NCI-H2029 treated with DMSO at 0.1 percent for 48 hours (cell line): Measurements from ENCODE around the gene DZANK1.
"Not testable (repeated sequence)": the region's sequence is repeated elsewhere in the genome, so short reads cannot be mapped to it uniquely, and the experiment has no call there.

ENCODE experiments used
- DNase-seq: peaks from one replicate; lab custom pipeline; 2025; lab: John Stamatoyannopoulos, UW

The DZANK1 gene

GRCh38 chr20:18436847-18437246 is 30.0 kb downstream of the DZANK1 start:
- no peak for DNase-seq

DNA sequence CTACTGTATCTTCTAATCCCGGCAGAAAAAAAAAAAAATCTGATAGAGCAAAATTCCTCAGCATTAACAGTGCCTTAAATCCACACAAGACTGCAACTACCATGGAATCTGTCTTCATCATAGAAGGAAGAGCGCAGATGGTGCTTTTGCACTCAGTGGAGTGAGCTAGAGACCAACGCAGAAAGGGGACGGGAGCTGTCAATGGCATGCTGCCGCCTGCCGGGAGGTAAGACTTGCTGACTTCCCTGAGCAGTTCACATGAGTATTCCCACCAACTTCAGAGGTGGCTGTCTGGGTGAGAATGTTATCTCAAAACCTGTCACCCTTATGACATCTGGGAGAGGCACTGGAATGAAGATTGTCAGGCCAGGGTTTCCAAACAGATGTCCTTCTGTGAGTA is 35.6 kb downstream of the DZANK1 start:
- DNase-seq, result no peak

- no peak for DNase-seq
Measured at GRCh38 chr20:18430172-18430826, 36.5 kb downstream of the DZANK1 start.

DNA sequence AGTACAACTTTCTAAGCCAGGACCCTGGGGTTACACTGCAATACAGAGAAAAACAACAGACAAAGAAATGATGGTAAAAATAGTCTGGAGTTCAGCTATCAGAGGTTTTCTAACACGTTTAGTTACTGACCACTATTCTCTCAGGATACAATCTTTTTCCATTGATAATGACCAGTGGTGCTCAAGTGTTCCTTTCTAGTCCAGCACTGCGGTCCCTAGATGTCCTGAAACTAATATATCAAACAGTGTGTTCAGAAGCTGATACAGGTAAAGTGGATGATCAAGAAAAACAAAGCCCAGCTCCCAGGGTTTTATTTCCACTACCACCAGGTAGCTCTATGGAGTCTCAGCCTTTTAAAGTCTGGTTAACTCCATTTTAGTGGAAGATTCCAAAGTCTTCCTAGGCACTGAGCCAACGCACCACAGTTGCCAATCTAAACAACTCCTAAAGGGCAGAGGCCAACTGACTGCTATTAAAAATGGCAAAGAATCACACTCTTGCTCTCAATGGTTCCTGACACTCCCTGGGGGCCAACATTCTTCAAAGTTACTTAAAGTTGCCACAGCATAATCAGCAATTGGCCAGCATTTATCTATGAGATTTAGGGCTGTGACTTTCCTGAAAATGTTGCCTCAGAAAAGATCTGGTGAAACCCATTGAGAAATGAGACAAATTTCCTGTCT is 38.2 kb downstream of the DZANK1 start:
- no peak for DNase-seq

DNA sequence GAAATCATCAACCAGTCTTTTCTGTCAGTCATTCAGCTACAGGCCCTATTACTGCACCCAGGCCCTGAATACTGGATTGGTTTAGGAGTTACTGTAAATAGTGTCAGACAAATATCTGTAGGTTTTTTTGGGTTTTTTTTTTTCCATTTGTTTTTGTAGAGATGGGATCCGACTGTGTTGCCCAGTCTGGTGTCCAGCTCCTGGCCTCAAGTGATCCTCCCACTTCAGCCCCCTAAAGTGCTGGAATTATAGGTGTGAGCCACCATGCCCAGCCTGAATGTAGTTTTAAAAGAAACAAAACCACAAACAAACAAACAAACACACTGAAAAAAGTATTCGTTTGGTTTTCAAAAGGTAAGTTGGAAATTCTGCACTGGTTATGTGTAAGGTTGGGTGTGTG is 39.6 kb downstream of the DZANK1 start:
- no peak for DNase-seq

DNA sequence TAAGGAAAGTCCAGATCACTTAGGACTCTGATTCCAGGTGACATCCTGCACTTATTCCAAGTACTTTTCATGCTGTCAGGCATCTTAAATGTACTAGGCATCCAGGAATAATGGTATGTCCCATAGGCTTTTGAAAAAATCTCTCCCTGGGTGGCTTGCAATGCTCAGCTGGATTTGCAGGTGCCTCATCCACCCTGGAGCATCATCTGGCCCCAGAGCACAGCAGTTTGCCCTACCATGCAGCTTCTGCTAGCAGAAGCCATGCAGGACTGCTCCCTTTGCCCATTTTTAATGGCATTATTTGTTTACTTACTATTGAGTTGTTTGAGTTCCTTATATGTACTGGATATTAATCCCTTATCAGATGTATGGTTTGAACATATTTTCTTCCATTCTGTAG is 45.2 kb downstream of the DZANK1 start:
- no peak for DNase-seq

DNA sequence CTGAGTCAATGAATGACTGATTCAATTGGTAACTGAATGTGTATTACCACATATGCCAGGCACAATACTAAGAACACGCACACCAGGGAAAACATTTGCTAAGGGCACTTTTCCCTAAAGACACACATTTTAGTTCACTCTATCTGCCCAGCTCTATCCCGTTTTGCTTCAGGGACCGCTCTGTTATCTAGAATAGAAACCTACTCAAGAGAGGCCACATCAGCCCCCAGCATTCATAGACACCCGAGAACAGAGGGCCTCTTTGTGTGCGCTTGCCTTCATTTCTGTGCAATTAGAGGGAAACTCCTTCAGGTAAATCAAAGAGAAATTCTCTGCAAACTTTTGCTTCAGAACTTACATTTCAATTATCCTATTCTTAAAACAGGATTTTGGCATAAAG is 50.3 kb downstream of the DZANK1 start:
- no peak for DNase-seq

DNA sequence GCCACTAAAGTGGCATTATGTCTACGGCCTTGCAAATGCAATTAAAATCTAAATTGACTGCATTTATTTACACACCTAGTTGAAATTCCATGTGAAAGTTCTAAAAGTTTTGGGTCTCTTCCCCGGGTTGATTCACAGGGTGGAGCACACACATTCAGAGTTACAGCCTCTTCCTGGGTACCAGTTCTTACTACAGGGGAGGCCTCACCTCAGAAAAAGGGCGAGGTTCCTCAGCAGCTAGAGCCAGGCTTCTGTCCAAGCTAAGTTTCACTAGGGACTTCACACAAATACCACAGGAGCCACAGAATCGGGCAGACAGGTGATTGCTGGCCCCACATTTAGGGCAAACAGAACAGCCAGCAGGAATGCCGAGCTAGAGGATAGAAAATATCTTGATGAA is 52.7 kb downstream of the DZANK1 start:
- DNase-seq, result no peak

- no peak for DNase-seq
Measured at GRCh38 chr20:18412221-18412901, 54.5 kb downstream of the DZANK1 start.

DNA sequence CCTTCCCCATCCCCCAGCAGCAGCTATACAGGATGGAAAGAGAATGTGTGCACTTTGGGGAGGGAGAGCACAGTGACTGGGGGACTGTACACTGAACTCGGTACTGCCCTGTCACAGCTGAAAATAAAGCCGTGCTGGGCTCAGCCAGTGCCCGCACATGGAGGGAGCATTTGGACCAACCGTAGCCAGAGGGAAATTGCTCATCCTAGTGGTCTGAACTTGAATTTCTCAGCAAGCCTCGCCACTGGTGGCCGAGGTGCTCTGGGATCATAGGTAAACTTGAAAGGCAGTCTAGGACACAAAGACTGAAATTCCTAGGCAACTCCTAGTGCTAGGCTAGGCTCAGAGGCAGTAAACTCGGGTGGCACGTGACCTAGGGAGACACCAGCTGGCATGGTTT is 61.0 kb downstream of the DZANK1 start:
- DNase-seq, result no peak

DNA sequence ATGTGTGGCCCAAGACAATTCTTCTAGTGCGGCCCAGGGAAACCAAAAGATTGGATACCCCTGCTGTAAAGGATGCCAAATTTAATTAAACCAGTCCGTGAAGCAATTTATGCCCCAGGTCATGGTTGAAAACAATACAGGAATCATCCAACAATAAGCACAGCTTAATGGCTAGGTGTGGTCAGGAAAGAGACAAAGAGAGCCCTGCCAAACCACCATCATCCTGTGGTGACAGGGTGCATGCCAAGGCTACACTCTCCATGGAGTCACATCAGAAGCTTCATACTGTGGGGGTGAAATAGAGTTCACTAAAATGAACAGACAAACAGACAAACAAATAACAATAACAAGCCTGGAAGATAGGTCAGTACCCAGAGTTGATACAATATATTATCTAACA is 62.7 kb downstream of the DZANK1 start:
- DNase-seq, result no peak

- DNase-seq, result no peak
Measured at GRCh38 chr20:18403269-18403668, 63.6 kb downstream of the DZANK1 start.

DNA sequence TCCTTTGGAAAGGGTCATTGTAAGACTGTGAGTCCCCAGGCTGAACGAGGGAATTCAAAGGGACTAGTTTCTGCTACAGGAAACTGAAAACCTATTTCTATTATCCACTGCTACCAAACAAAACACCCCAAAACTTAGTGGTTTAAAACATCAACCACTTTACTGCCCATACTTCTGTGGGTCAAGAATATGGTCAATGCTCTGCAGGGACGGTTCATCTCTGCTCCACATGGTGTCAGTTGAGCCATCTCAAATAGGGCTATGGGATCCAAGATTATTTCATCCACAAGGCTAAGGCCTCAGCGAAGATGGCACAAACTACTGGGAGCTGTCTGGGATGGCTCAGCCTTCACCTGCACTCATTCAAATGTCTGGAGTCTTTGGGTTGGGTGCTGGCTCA is 65.5 kb downstream of the DZANK1 start:
- no peak for DNase-seq

DNA sequence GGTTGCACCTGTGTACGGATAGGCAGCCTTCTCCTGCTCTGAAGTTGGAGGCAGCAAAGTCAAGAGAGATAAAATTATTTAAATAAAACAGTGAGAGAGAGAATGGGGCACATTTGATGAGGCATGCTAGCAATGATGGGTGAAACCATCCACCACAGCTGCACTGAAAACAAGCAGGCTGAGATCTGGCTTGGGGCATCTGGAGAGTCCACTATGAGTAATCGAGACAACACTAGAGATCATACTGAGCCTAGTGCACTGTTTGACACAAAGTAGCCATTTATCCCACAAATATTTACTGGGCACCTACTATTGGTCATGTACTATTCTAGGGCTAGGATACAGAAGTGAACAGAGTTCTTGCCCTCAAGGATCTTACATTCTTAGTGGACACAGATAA is 66.4 kb downstream of the DZANK1 start:
- no peak for DNase-seq

GRCh38 chr20:18398713-18399112 is 68.1 kb downstream of the DZANK1 start:
- DNase-seq, result not testable (repeated sequence)

DNA sequence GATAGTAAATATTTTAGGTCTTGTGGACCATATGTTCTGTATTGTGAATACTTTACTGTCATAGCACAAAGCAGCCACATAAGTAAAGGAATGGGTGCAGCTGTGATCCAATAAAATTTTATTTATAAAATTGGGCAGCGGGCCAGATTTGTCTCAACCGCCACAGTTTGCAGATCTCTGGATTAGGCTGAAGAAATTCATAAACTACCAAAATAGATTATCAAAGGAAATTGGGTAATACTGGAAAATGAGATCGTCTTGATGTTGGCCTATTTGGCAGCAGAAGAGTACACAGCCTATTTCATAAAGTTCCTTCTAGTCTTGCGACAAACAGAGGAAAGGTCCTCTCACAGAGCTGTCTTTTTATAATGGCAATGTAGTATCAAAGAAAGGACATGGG is 69.8 kb downstream of the DZANK1 start:
- no peak for DNase-seq

DNA sequence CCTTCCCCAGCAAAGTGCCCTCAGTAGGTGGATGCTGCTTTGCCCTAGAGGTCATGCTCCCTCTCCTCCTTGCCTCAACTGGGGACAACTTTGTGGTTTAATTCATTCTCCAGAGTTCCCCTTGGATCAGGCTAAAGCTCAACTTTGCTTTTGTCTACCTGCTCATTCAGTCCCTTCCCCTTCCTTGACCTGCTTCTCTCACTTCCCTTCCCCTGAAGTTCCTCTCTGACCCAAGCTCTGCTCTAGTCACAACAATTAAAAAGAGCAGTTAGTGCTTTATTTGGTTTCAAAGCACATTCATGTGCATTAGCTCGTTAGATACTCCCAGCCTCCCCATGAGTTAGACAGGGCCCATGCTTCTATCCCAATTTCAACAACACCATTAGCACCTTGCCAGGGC is 71.3 kb downstream of the DZANK1 start:
- DNase-seq, result no peak

DNA sequence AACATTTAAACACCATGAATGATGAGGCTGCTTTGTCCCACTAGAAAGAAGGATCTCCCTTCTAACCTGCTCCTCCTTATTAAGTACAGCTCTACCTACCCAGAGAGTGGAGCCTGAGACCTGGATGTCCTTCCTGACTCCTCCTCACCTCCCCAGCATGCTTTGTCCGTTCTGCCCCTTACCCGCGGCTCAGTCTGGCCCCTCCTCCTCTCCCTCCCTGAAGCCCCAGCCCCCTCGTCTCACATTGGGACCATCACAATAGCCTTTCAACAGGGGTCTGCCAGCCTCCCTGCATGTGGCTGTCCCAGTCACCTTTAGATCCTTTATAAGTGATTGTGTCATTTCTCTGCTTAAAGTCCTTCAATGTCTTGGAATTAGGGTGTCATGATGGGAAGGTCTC is 72.5 kb downstream of the DZANK1 start:
- no peak for DNase-seq

- DNase-seq, result no peak
Measured at GRCh38 chr20:18391686-18392085, 75.1 kb downstream of the DZANK1 start.

- DNase-seq, result no peak
Measured at GRCh38 chr20:18390201-18390600, 76.6 kb downstream of the DZANK1 start.

- no peak for DNase-seq
Measured at GRCh38 chr20:18388860-18389259, 78.0 kb downstream of the DZANK1 start.

GRCh38 chr20:18380908-18381529 is 85.8 kb downstream of the DZANK1 start:
- no peak for DNase-seq

DNA sequence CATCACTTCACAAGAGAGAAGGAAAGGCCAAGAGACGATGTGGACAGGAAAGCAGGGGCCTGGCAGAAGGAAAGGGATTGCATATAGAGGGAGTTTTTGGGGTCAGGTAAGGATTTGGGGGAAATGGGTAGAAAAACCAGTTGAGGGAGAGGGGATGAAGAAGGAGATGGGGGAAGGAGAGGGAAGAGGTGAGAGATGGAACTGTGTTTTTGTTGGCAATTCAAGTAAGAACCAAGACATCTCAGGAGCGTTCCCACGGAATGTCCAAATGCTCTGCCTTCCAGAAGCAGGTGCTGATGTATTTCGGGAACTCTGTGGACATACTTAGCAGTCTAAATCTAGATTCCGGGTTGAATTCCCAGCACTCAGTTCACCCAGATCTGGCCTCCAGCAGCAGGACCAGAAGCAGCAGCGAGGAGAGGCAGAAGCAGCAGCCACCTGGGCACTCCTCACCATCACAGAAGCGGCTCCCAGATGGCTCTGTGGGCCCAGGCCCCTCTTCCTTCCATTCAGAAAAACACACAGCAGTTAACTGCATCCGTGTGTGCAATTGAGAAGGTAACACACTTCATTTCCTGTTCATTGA is 88.8 kb downstream of the DZANK1 start:
- DNase-seq, result no peak
